Measurements from ENCODE around the gene AQP5.

Gene AQP5

DNA sequence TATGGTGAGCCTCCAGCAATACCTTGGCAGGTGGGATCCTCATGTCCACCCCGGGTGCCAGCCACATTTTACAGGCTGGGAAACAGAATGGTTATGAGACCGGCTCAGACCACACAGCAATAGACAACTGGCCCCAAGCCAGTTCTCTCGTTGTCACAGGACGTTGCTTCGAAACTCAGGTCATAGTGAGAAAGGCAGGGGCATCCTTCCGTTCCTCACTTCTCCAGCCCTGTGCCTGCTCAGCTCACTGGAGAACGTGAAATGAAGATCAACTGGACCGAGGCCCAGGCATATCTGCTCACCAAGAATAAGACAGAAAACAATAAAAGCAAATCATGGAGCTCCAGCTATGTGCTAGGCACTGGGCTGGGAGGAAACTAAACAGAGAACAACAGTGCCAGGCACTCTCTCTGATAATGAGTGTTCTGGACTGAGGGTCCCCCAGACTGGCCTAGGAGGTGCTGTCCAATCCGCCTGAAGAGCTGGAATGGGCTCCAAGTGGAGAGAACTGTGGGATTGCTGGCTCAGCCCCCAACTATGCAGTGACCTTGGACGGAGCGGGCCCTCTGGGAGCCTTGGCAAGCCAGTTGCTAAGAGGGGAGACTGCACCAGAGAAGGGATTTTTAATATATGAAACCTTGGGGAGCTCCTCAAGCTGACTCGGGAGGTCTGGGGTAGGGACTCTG is 39.2 kb upstream of the AQP5 start:
- no peak for DNase-seq (ENCODE audit: low read depth in 1 of 2, low spot score in 1 of 2)
- TF ChIP-seq SPI1 (IDR thresholded peaks at IDR 0.05; ENCODE audit: borderline replicate concordance, low read depth): no peak
- TF ChIP-seq, protein P1, sequence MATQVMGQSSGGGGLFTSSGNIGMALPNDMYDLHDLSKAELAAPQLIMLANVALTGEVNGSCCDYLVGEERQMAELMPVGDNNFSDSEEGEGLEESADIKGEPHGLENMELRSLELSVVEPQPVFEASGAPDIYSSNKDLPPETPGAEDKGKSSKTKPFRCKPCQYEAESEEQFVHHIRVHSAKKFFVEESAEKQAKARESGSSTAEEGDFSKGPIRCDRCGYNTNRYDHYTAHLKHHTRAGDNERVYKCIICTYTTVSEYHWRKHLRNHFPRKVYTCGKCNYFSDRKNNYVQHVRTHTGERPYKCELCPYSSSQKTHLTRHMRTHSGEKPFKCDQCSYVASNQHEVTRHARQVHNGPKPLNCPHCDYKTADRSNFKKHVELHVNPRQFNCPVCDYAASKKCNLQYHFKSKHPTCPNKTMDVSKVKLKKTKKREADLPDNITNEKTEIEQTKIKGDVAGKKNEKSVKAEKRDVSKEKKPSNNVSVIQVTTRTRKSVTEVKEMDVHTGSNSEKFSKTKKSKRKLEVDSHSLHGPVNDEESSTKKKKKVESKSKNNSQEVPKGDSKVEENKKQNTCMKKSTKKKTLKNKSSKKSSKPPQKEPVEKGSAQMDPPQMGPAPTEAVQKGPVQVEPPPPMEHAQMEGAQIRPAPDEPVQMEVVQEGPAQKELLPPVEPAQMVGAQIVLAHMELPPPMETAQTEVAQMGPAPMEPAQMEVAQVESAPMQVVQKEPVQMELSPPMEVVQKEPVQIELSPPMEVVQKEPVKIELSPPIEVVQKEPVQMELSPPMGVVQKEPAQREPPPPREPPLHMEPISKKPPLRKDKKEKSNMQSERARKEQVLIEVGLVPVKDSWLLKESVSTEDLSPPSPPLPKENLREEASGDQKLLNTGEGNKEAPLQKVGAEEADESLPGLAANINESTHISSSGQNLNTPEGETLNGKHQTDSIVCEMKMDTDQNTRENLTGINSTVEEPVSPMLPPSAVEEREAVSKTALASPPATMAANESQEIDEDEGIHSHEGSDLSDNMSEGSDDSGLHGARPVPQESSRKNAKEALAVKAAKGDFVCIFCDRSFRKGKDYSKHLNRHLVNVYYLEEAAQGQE (IDR thresholded peaks at IDR 0.05; ENCODE audit: insufficient replicate concordance, low read depth): no peak
- no peak for TF ChIP-seq POLR2AphosphoS5 (IDR thresholded peaks at IDR 0.05; ENCODE audit: low read depth)
- no peak for TF ChIP-seq GABPA (IDR thresholded peaks at IDR 0.05; ENCODE audit: low read depth)
- Histone ChIP-seq H3K27ac (replicated peaks) (no peak overlapping the region), H3K27me3 (ENCODE audit: insufficient read depth, poor library complexity, severe bottlenecking) (no peaks in the 10 kb centered on the region), H3K4me3 (replicated peaks; ENCODE audit: insufficient read depth, low read length) (no peak overlapping the region)

DNA sequence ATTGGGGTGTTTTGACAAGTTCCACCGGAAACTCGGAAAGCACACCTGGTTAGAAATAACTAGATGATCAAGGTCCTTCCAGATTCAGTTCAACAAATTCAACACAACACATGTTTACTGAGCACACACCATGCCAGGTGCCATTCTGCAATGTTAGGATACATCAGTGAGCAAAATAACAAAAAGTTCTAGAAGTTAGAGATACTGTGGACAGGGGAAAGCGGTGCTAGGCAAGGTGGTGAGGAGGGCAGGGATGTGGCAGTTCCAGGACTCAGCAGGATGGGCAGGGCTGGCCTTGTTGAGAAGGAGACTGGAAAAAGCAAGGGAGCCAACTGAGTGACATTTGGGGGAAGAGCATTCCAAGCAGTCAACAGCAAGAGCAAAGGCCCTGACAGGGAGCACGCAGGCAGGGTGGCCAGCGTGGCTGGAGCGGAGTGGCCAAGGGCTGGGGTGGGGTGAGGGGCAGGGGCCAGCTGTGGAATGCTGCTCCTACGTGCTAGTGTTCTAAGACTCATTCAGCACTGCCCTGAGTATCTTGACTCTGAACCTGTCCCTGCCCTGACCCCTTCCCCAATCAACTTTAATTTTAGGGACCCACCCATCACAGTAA is 38.5 kb upstream of the AQP5 start:
- H3K27me3 ChIP-seq (ENCODE audit: insufficient read depth, poor library complexity, severe bottlenecking): no peaks in the 10 kb centered on the region
- TF ChIP-seq POLR2AphosphoS5 (IDR thresholded peaks at IDR 0.05; ENCODE audit: low read depth) (no peak), GABPA (IDR thresholded peaks at IDR 0.05; ENCODE audit: low read depth) (no peak), SPI1 (IDR thresholded peaks at IDR 0.05; ENCODE audit: borderline replicate concordance, low read depth) (no peak)
- TF ChIP-seq, protein P2, sequence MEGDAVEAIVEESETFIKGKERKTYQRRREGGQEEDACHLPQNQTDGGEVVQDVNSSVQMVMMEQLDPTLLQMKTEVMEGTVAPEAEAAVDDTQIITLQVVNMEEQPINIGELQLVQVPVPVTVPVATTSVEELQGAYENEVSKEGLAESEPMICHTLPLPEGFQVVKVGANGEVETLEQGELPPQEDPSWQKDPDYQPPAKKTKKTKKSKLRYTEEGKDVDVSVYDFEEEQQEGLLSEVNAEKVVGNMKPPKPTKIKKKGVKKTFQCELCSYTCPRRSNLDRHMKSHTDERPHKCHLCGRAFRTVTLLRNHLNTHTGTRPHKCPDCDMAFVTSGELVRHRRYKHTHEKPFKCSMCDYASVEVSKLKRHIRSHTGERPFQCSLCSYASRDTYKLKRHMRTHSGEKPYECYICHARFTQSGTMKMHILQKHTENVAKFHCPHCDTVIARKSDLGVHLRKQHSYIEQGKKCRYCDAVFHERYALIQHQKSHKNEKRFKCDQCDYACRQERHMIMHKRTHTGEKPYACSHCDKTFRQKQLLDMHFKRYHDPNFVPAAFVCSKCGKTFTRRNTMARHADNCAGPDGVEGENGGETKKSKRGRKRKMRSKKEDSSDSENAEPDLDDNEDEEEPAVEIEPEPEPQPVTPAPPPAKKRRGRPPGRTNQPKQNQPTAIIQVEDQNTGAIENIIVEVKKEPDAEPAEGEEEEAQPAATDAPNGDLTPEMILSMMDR (IDR thresholded peaks at IDR 0.05; ENCODE audit: insufficient read depth, low read length): no peak
- TF ChIP-seq, protein P1 (IDR thresholded peaks at IDR 0.05; ENCODE audit: insufficient replicate concordance, low read depth): no peak
- no peak overlapping the region for H3K27ac ChIP-seq (replicated peaks)
- DNase-seq (ENCODE audit: low read depth in 1 of 2, low spot score in 1 of 2): no peak
- no peak overlapping the region for H3K4me3 ChIP-seq (replicated peaks; ENCODE audit: insufficient read depth, low read length)

DNA sequence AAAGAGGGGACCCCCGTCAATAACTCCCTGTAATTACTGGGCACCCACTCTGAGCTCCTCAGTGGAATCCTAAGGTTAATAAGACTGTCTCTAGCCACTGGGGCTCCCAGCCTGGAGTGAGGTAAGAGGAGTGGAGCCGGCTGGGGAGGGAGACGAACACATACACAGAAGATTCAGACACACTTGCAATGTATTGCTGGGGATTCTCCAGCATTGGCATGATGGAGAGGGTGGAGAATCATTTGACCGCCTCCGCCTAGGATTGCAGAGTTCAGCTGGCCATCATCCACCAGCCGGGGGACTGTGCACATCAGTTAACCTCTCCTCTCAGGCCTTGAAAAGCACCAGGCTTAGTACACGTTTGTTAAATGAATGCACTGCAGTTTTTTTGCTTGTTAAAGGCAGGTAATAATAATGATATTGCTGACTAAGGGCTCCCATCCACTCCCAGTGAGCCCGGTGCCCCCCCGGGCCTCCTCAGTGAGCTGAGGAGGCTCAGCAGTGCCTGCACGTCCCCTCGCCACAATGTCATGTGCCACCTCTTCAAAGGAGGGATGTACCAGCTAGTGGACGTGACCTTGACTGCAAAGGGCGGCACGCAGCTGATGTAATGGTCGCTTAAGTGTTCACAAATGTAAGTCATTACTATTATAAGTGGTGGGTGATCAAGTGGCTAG is 37.7 kb upstream of the AQP5 start:
- no peak overlapping the region for H3K27ac ChIP-seq (replicated peaks)
- TF ChIP-seq SPI1 (IDR thresholded peaks at IDR 0.05; ENCODE audit: borderline replicate concordance, low read depth) (no peak), GABPA (IDR thresholded peaks at IDR 0.05; ENCODE audit: low read depth) (no peak), POLR2AphosphoS5 (IDR thresholded peaks at IDR 0.05; ENCODE audit: low read depth) (no peak)
- TF ChIP-seq, protein P2 (IDR thresholded peaks at IDR 0.05; ENCODE audit: insufficient read depth, low read length): no peak
- TF ChIP-seq, protein P1 (IDR thresholded peaks at IDR 0.05; ENCODE audit: insufficient replicate concordance, low read depth): no peak

More for the DNA sequence above, 37.7 kb upstream of the AQP5 start:
- DNase-seq (ENCODE audit: low read depth in 1 of 2, low spot score in 1 of 2): no peak
- Histone ChIP-seq H3K27me3 (ENCODE audit: insufficient read depth, poor library complexity, severe bottlenecking) (no peaks in the 10 kb centered on the region), H3K4me3 (replicated peaks; ENCODE audit: insufficient read depth, low read length) (no peak overlapping the region)

All from HL-60 (cell line).